Stromal cell of bone marrow (primary cell): ENCODE measurements around the gene USH2A.

ENCODE experiments used
- DNase-seq: peaks from one replicate; pipeline ENCODE4 v3.0.0-alpha.2; 2012; ENCODE audit warnings: low read depth

USH2A gene

GRCh38 chr1:215637041-215637573, 786.1 kb downstream of the USH2A start:
- DNase-seq, result peak; percentile 94

- DNase-seq, result peak; percentile 81
Measured at GRCh38 chr1:215636258-215636965, 786.8 kb downstream of the USH2A start.

- no peak for DNase-seq
Measured at GRCh38 chr1:215635827-215636226, 787.4 kb downstream of the USH2A start.

GRCh38 chr1:215631489-215631888, 791.8 kb downstream of the USH2A start:
- no peak for DNase-seq

GRCh38 chr1:215631040-215631439, 792.2 kb downstream of the USH2A start:
- DNase-seq, result no peak

- no peak for DNase-seq
Measured at GRCh38 chr1:215625949-215626348, 797.3 kb downstream of the USH2A start.

- DNase-seq, result no peak
Measured at GRCh38 chr1:215623162-215623561, 800.1 kb downstream of the USH2A start.

- no peak for DNase-seq
Measured at GRCh38 chr1:215617979-215618378, 805.3 kb downstream of the USH2A start.

- no peak for DNase-seq
Measured at GRCh38 chr1:215612391-215612790, 810.9 kb downstream of the USH2A start.

GRCh38 chr1:215608646-215609045, 814.6 kb downstream of the USH2A start:
- DNase-seq, result no peak

GRCh38 chr1:215607412-215607811, 815.8 kb downstream of the USH2A start:
- no peak for DNase-seq

GRCh38 chr1:215606564-215607168, 816.6 kb downstream of the USH2A start:
- DNase-seq, result peak; percentile 13

GRCh38 chr1:215606036-215606435, 817.2 kb downstream of the USH2A start:
- DNase-seq, result no peak

GRCh38 chr1:215605011-215605621, 818.1 kb downstream of the USH2A start:
- DNase-seq, result no peak

- no peak for DNase-seq
Measured at GRCh38 chr1:215603319-215603718, 819.9 kb downstream of the USH2A start.

GRCh38 chr1:215601276-215601675, 822.0 kb downstream of the USH2A start:
- DNase-seq, result no peak

- DNase-seq, result no peak
Measured at GRCh38 chr1:215600867-215601266, 822.4 kb downstream of the USH2A start.

- DNase-seq, result no peak
Measured at GRCh38 chr1:215600258-215600792, 822.9 kb downstream of the USH2A start.

- DNase-seq, result no peak
Measured at GRCh38 chr1:215599418-215600074, 823.7 kb downstream of the USH2A start.

GRCh38 chr1:215597961-215598360, 825.3 kb downstream of the USH2A start:
- DNase-seq, result no peak

- DNase-seq, result no peak
Measured at GRCh38 chr1:215595231-215595630, 828.0 kb downstream of the USH2A start.

GRCh38 chr1:215594640-215595039, 828.6 kb downstream of the USH2A start:
- no peak for DNase-seq
